HG03520 (cell line): Measurements from ENCODE around the gene IFNK.

ENCODE experiments used
- ATAC-seq: cut with Tn5 transposase; IDR thresholded peaks from one replicate; pipeline ENCODE4 v1.9.1; 2021; ENCODE audit warnings: mild to moderate bottlenecking, moderate library complexity; ENCODE audit not compliant: unreplicated experiment

Gene IFNK

GRCh38 chr9:27537027-27537435 lies 12.9 kb downstream of the IFNK start:
- no peak for ATAC-seq

- no peak for ATAC-seq
Measured at GRCh38 chr9:27537756-27538155, 13.7 kb downstream of the IFNK start.

- ATAC-seq = no peak
Measured at GRCh38 chr9:27538647-27539046, 14.6 kb downstream of the IFNK start.

- no peak for ATAC-seq
Measured at GRCh38 chr9:27539479-27540441, 15.7 kb downstream of the IFNK start.

GRCh38 chr9:27540502-27540901 lies 16.4 kb downstream of the IFNK start:
- ATAC-seq = no peak

GRCh38 chr9:27541740-27542139 lies 17.6 kb downstream of the IFNK start:
- no peak for ATAC-seq

- ATAC-seq = no peak
Measured at GRCh38 chr9:27542508-27542907, 18.4 kb downstream of the IFNK start.

- no peak for ATAC-seq
Measured at GRCh38 chr9:27545471-27545870, 21.4 kb downstream of the IFNK start.

- no peak for ATAC-seq
Measured at GRCh38 chr9:27548055-27548741, 24.1 kb downstream of the IFNK start.

GRCh38 chr9:27549196-27549755 lies 25.2 kb downstream of the IFNK start:
- ATAC-seq = no peak

- no peak for ATAC-seq
Measured at GRCh38 chr9:27554712-27555111, 30.6 kb downstream of the IFNK start.

- ATAC-seq = no peak
Measured at GRCh38 chr9:27556470-27556869, 32.4 kb downstream of the IFNK start.

GRCh38 chr9:27558307-27558706 lies 34.2 kb downstream of the IFNK start:
- ATAC-seq = no peak

- ATAC-seq = no peak
Measured at GRCh38 chr9:27560457-27560856, 36.4 kb downstream of the IFNK start.

- ATAC-seq = no peak
Measured at GRCh38 chr9:27561685-27562084, 37.6 kb downstream of the IFNK start.

GRCh38 chr9:27563738-27564430 lies 39.8 kb downstream of the IFNK start:
- no peak for ATAC-seq

- peak; percentile 39 for ATAC-seq
Measured at GRCh38 chr9:27564670-27565069, 40.6 kb downstream of the IFNK start.

- ATAC-seq = no peak
Measured at GRCh38 chr9:27565696-27566095, 41.6 kb downstream of the IFNK start.

GRCh38 chr9:27566118-27566517 lies 42.0 kb downstream of the IFNK start:
- no peak for ATAC-seq

- no peak for ATAC-seq
Measured at GRCh38 chr9:27569406-27569805, 45.3 kb downstream of the IFNK start.

GRCh38 chr9:27571011-27571410 lies 46.9 kb downstream of the IFNK start:
- ATAC-seq = no peak
